Measurements from ENCODE around the gene ZNF217.
"Not testable (repeated sequence)": the region's sequence is repeated elsewhere in the genome, so short reads cannot be mapped to it uniquely, and the experiment has no call there.

ZNF217 gene

DNA sequence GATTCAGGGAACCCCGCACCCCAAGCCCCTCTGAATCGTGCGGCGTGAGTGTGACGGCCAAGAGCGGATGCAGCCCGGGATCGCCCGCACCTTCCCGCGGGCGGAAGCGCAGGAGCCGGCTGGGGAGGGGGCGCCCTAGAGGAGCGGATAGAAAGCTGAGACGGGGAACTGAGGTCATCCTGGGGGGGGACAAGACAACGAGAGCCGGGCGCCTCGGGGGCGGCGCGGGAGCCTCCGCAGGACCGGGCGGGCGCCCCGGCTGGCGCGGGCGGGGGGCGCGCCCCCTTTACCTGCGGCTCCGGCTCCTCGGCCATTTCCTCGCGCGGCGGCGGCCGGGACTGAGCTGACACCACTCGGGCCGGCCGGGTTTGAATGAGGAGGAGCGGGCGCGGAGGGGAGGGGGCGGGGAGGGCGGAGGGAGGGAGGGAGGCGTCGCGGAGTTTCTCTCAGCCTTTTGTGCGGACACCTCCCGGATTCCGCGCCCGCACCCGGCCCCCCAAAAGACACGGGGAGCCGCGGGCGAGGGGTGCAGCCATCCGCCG is at the start of gene ZNF217:
TSS of gene ZNF217 (minus strand) at position 374 of the 542 bp plus-strand sequence. CDS start 11,013 bp downstream, outside the sequence.
- peak; percentile 45 for DNase-seq (ENCODE audit: low read depth, low spot score)

- DNase-seq (ENCODE audit: low read depth, low spot score) = peak; percentile 35
These were observed 49.6 kb upstream of the ZNF217 start for GRCh38 chr20:53643031-53643832.

GRCh38 chr20:53642196-53643030 is 48.8 kb upstream of the ZNF217 start:
- DNase-seq (ENCODE audit: low read depth, low spot score) = no peak

DNA sequence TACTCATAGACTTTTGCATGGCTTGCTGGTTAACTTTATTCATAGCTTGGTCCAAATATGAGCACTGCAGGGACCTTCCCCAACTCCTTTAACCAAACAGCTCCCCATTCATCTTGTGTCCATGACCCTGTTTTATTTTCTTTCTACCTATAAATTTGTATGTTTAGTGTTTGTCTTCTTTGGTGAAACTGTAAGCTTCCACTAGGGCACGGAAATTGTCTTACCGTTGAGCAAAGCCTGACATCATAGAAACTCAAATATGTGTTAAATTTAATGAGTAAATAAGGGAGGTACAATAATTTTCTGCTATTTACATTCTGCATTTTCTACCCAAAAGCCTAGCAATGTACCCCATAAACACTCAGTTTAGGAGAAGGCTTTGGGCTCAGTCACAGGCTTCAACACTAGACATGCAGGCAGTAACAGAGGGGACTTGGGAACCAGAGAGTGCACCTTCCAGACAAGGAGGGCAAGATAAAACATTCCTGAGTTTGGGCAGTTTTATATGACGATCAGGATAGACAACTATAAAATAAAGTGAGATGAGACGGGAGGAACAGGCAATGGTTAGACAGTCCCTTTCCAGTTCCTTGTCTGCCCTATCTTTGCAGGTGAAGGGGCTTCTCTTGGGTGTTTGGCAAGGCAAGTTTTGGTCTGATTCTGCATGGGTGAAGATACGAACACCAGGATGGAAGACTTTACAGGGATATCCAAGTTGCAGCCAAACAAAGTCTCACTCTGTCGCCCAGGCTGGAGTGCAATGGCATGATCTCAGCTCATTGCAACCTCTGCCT is 46.2 kb upstream of the ZNF217 start:
- no peak for DNase-seq (ENCODE audit: low read depth, low spot score)

DNA sequence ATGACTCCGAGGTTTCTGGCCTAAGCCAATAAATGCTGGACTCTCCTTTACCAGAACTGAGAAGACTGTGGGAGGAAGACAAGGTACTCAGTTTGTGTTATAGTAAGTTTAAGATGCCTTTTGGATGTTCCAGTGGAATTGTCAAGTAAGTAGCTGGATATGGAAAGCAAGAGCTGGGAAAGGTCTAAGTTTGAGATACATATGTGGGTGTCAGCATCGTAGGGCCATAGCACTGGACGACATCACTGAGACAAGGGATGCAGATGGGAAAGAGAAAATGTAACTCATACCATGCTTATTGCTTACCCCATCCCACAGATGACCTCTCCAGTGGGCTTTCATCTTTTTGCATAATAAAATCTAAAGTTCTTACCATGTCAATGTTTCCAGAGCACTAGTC is 45.5 kb upstream of the ZNF217 start:
- DNase-seq (ENCODE audit: low read depth, low spot score) = no peak

DNA sequence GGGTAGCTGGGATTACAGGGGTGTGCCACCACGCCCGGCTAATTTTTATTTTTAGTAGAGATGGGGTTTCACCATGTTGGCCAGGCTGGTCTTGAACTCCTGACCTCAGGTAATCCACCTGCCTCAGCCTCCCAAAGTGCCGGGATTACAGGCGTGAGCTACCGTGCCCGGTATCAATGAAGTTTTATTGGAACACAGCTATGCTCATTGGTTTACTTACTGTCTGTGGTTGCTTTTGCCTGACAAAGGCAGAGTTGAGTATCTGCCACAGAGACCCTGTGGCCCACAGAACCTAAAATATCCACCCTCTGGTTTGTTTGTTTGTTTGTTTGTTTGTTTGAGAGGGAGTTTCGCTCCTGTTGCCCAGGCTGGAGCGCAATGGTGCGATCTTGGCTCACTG is 43.7 kb upstream of the ZNF217 start:
- DNase-seq (ENCODE audit: low read depth, low spot score) = not testable (repeated sequence)

DNA sequence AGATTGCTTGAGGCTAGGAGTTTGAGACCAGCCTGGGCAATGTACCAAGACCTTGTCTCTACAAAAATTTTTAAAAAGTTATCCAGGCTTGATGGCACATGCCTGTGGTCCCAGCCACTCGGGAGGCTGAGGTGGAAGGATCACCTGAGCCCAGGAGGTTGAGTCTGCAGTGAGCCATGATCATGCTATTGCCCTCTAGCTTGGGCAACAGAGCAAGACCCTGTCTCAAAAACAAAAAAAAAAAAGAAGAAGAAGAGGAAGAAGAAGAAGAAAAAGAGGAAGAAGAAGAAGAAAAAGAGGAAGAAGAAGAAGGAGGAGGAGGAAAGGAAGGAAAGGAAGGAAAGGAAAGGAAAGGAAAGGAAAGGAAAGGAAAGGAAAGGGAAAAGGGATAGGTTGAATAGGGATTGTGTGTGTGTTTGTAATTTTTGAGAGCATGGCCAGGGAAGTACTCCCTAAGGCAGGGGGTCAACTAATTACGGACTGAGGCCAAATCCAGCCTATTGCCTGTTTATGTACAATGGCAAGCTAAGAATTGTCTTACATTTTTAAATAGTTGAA is 43.0 kb upstream of the ZNF217 start:
- no peak for DNase-seq (ENCODE audit: low read depth, low spot score)

- DNase-seq (ENCODE audit: low read depth, low spot score) = no peak
These were observed 41.6 kb upstream of the ZNF217 start for GRCh38 chr20:53635221-53635620.

DNA sequence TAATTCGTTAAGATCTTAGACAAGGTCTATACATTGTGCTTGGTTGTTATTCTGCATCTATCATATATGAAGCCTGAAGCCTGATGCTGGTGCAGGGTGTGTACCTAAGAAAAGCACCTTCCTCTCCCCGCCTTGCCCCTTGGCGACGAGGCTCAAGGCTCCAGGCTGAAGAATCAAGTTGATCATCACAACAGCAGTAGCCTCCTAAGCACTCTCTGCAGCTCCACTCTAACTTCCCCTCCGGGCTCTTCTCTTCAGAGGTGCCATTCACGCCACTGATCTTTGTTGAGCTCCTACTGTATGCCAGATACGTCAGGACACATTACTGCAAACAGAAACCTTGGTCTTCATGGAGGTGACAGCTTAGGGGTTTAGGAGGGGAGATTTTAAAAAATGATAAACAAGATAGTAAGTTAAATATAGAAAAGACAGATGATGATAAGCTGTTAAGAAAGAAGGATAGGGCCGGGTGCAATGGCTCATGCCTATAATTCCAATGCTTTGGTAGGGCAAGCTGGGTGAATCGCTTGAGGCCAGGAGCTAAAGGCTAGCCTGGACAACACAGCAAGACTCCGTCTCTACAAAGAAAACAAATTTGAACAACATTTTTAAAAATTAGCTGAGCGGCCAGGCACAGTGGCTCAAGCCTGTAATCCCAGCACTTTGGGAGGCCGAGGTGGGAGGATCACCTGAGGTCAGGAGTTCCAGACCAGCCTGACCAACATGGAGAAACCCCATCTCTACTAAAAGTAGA is 38.4 kb upstream of the ZNF217 start:
- no peak for DNase-seq (ENCODE audit: low read depth, low spot score)

GRCh38 chr20:53629436-53629835 is 35.8 kb upstream of the ZNF217 start:
- DNase-seq (ENCODE audit: low read depth, low spot score) = no peak

DNA sequence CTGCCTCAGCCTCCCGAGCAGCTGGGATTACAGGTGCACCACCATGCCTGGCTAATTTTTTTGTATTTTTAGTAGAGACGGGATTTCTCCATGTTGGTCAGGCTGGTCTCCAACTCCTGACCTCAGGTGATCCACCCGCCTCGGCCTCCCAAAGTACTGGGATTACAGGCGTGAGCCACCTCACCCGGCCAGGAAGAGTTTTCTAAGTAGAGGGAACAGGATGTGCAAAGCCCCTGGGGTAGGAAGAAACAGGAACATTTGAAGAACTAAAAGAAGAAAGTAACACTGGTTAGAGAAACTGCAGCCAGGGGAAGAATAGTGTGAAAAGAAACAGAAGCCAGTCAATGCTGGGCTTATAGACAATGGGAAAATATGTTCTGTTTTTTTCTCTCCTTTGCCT is 35.1 kb upstream of the ZNF217 start:
- DNase-seq (ENCODE audit: low read depth, low spot score) = not testable (repeated sequence)

DNA sequence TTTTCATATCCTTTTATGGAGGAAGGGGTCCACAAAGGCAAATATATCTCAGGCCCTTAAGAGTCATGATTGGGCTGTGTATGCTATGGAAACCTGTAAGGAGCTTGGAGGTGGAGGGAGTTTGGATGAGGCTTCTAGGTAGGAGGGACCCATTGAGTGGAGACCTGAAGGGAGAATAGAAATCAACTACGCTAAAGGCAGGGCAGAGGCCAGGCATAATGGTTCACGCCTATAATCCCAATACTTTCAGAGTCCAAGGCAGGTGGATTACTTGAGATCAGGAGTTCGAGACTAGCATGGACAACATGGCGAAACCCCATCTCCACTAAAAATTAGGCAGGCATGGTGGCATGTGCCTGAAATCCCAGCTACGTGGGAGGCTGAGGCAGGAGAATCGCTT is 34.4 kb upstream of the ZNF217 start:
- no peak for DNase-seq (ENCODE audit: low read depth, low spot score)

DNA sequence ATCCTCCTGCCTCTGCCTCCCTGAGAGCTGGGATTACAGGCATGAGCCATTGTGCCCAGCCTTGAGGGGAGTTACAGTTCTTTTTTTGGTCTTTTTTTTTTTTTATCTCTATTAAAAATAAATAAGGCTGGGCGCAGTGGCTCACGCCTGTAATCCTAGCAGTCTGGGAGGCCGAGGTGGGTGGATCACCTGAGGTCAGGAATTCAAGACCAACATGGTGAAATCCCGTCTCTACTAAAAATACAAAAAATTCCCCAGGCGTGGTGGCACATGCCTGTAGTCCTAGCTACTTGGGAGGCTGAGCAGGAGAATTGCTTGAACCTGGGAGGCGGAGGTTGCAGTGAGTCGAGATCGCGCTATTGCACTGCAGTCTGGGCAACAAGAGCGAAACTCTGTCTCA is 33.4 kb upstream of the ZNF217 start:
- not testable (repeated sequence) for DNase-seq (ENCODE audit: low read depth, low spot score)

- DNase-seq (ENCODE audit: low read depth, low spot score) = no peak
These were observed 32.9 kb upstream of the ZNF217 start for GRCh38 chr20:53626584-53626983.

DNA sequence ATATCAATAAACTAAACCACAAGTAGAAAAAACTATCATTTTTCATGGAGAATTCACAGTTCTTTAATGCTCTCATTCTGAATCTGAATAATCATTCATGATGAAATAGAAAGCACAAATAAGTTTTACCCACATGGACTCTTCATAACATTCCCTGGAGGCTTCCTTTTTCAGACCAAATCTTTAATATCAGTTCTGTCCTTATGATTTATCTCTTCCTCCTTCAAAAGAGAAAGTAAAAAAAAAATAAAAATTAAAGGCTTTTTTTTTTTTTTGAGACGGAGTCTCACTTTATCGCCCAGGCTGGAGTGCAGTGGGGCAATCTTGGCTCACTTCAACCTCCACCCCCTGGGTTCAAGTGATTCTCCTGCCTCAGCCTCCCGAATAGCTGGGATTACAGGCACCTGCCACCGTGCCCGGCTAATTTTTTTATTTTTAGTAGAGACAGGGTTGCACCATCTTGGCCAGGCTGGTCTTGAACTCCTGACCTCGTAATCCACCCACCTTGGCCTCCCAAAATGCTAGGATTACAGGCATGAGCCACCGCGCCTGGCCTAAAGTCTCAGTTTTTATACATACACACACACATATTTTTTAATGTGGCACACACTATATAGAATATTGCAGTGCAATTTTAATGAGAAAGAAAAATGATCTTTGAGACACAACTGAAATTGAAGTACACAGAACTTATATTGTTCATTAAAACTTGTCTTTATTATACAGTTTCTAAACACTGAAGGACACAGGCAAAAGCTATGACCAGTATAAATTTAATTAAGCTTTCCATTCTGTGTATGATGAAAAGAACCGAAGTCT is 31.9 kb upstream of the ZNF217 start:
- DNase-seq (ENCODE audit: low read depth, low spot score) = no peak

DNA sequence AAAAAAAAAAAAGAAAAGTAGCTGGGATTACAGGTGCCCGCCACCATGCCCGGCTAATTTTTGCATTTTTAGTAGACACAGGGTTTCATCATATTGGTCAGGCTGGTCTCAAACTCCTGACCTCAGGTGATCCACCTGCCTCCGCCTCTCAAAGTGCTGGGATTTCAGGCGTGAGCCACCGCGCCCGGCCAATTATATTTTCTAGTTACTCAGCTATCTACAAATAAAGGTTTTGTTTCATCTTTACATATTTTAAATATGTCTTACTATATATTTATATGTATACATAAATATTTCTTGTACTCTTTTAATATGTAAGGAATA is 31.2 kb upstream of the ZNF217 start:
- not testable (repeated sequence) for DNase-seq (ENCODE audit: low read depth, low spot score)

DNA sequence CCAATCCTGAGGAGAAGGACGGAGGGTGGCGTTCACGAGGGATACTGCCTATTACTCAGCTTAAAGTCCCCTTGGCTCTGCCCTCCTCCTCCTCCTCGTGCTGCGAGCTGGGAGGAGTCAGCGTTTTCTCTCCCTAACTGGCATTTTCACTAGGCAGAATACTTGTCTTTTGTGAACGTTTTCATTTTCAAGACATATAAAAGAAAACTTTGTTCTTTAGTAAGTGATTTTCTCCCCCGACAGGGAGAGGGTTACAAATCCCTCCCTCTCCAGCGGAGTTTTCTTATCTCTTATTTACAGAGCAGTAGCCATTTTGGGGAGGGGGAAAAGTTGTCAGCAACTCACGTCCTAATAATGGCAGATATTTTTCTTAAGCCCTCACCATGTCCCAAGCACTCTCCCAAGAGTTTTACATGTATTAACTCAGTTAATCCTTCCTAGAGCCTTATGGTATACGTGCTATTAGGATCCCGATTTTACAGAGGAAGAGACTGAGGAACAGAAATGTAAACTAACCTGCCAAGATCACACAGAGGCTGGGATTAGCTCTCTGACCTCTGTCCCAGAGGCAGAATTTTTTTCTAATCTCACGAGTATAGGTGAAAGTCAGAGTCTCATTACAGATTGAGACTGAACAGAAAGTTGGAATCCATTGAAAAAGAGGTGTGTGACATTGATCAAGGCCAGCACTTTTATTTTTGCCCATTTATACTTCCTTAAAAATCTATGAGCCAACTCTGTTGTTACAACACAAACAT is 30.0 kb upstream of the ZNF217 start:
- no peak for DNase-seq (ENCODE audit: low read depth, low spot score)

DNA sequence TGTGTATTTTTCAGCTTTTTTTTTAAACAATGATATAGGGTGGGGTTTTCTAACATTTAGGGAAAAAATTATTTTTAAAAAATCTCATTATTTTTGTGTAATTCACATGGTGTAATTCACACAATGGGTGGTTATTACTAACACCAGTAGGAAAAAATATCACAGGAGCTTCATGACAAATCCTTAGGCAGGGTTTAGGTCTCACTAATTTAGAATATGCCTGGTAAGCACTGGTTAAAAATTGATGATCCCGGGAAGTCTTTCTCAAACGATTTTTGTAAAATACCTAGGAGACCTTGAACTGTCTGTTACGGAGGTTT is 29.5 kb upstream of the ZNF217 start:
- DNase-seq (ENCODE audit: low read depth, low spot score) = no peak
